ENCODE data around the gene SHISAL1. TPM values are rescaled to one million over a fixed set of nuclear protein-coding genes. Genes with fewer than 3 reads are reported as not detected.

Gene SHISAL1
- total RNA-seq, 1 experiment from 2014 or later: 2.9 TPM

- TF ChIP-seq, protein P1, sequence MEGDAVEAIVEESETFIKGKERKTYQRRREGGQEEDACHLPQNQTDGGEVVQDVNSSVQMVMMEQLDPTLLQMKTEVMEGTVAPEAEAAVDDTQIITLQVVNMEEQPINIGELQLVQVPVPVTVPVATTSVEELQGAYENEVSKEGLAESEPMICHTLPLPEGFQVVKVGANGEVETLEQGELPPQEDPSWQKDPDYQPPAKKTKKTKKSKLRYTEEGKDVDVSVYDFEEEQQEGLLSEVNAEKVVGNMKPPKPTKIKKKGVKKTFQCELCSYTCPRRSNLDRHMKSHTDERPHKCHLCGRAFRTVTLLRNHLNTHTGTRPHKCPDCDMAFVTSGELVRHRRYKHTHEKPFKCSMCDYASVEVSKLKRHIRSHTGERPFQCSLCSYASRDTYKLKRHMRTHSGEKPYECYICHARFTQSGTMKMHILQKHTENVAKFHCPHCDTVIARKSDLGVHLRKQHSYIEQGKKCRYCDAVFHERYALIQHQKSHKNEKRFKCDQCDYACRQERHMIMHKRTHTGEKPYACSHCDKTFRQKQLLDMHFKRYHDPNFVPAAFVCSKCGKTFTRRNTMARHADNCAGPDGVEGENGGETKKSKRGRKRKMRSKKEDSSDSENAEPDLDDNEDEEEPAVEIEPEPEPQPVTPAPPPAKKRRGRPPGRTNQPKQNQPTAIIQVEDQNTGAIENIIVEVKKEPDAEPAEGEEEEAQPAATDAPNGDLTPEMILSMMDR (conservative IDR thresholded peaks at IDR 0.05): no peak
- Histone ChIP-seq H3K23ac (ENCODE audit: insufficient read length, low read depth, low read length) (no peak overlapping the region), H3K9ac (ENCODE audit: extremely low read depth, insufficient read length, low read length) (no peak overlapping the region), H3K4ac (ENCODE audit: low read depth, low read length) (no peak overlapping the region), H2AK5ac (ENCODE audit: insufficient read length, low read length) (no peak overlapping the region), H3K27me3 (ENCODE audit: insufficient read depth, low read length) (no peaks in the 10 kb centered on the region), H2BK120ac (ENCODE audit: low read depth, low read length, poor library complexity, severe bottlenecking) (no peak overlapping the region), H3K27ac (ENCODE audit: insufficient read length, low read depth, low read length) (no peak overlapping the region), H4K20me1 (ENCODE audit: control insufficient read depth, insufficient read depth, insufficient read length) (peaks cover 2% of the 10 kb centered on the region), H2BK12ac (ENCODE audit: insufficient read length, low read depth, low read length) (no peak overlapping the region), H3K14ac (ENCODE audit: insufficient read depth, low read length) (no peak overlapping the region), H3K79me1 (ENCODE audit: insufficient read depth, low read depth, low read length, poor library complexity, severe bottlenecking) (no peaks in the 10 kb centered on the region), H2BK20ac (ENCODE audit: low read depth, low read length, poor library complexity, severe bottlenecking) (no peak overlapping the region), H4K5ac (ENCODE audit: insufficient read length, low read depth, low read length) (no peak overlapping the region), H3K18ac (ENCODE audit: insufficient read length, low read depth, low read length) (no peak overlapping the region), H3T11ph (ENCODE audit: low read length) (no peak overlapping the region), H3K23me2 (ENCODE audit: insufficient read length, low read depth, low read length, poor library complexity, severe bottlenecking) (no peaks in the 10 kb centered on the region), H3K4me2 (ENCODE audit: insufficient read depth, insufficient read length, low read length) (no peak overlapping the region), H2BK5ac (ENCODE audit: insufficient read length, low read length) (no peak overlapping the region), H3K79me2 (ENCODE audit: insufficient read depth, low read length) (no peaks in the 10 kb centered on the region), H3K56ac (ENCODE audit: insufficient read length, low read depth, low read length) (no peak overlapping the region), H3K9me3 (ENCODE audit: control insufficient read depth, low read depth, low read length) (no peaks in the 10 kb centered on the region), H3K4me1 (ENCODE audit: insufficient read depth, low read length) (no peaks in the 10 kb centered on the region; the same call in 1 of the 2 replicates), H2AFZ (ENCODE audit: low read length) (no peak overlapping the region), H4K8ac (replicated peaks; ENCODE audit: insufficient read length, low read depth, low read length) (no peak overlapping the region), H4K91ac (ENCODE audit: insufficient read length, low read depth, low read length) (no peak overlapping the region), H2BK15ac (ENCODE audit: low read depth, low read length) (no peak overlapping the region)
- Mint-ChIP-seq H3K4me3 (no peak overlapping the region), H3K27ac (peak overlapping the region in 1 of 3 experiments; percentile 50; a peak in 1 of 7 replicates), H3K4me1 (peaks cover 32 to 41% of the 10 kb centered on the region in 2 experiments), H3K27me3 (ENCODE audit: low read depth) (no peaks in the 10 kb centered on the region; the same call in none of the 2 replicates), H3K9me3 (peaks cover 0 to 3% of the 10 kb centered on the region in 2 experiments; a peak in 2 of 5 replicates), H3K36me3 (ENCODE audit: insufficient read depth in 1 of 3, low read depth in 3 of 3) (no peaks in the 10 kb centered on the region; a peak in 1 of 7 replicates)
- no peak for DNase-seq
- no CpG with 5 or more reads among the region's 10 CpGs for WGBS (ENCODE audit: extremely low coverage, insufficient read length, low lambda C conversion rate)
These were observed 25.5 kb downstream of the SHISAL1 start for GRCh38 chr22:44287121-44287693.
